Suppressor macrophage treated with lipopolysaccharide for 1 hour (primary cell): Measurements from ENCODE around the gene METTL27.

Experiments used
- DNase-seq, 3 donors: peaks; one replicate each; pipeline ENCODE4 v3.0.0-alpha.2; 2020 to 2022

Gene METTL27

DNA sequence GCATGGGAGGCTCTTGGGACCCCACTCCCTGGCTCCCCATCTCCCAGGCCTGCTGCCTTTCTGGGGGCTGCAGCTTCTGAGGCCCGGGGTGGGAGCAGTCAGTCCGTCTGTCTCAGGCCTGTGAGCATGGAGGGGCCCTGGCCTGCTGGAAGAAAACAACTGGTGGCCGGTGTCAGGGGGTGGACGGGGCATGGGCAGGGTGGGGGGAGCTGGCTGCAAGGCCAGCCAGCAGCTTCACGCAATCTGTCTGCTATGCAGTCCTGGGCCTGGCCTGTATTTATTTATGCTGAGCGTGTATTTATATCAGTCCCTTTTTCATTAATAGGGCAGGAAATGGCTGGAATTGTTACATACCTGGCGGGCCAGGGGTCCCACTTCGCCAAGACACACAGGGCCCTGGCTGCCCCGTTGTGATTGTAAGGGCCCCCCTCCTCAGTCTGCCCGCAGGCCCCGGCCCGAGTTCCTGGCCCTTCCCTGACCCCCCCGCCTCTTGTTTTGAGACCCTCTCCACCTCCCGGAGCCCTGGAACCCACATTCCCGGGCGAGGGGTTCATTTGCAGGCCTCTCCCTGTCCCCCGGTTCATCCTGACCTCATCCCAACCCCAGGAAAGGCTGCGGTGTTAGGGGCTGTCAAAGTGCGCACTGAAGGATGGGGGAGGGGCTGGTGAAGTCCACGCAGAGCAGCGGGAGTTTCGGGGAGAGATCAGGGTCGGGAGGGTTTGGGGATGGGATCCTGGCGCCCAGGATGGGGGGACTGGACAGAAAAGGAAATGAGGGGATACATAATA is 26.9 kb upstream of the METTL27 start:
- DNase-seq, result no peak

DNA sequence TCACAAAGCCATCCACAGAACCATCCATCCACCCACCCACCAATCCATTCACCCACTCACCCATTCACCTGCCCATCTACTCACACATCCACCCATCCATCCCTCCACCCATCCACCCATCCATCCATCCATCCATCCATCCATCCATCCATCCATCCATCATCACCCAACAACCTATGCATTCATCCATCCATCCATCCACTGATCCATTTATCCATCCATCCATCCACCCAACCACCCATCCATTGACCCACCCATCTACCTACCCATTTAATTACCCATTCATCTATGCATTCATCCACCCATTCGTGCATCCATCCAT is 24.1 kb upstream of the METTL27 start:
- no peak for DNase-seq

DNA sequence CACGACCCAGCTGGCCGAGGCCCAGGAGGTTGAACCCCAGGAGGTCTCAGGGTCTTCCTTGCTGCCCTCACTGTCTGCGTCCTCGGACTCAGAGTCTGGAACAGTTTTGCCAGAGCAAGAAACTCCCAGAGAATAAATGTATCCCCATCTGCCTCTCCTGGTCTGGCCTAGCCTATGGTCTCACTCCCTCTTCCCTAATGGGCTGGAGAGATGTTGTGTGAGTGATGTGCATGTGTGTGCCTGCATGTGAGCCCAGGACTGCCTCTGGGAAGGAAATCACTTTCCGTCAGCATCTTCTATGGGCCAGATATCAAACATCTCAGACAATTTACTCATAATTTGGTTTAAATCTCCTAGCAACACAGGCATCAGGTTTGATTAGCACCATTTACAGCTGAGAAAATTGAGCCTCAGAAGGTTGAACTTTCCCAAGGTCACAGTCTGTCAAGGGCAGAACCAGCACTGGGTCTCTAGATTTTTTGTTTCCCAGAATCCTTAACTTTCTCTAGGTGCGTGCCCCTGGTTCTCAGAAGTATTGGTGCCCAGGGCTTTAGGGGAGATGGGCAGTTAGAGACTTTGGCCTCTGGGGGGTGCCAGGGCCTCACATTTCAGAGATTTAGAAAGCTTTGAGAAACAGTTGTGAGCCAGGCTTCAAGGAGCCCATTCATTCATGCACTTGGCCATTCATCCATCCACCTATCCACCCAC is 23.6 kb upstream of the METTL27 start:
- peak; percentile 74 to 81 (median 79) for DNase-seq

DNA sequence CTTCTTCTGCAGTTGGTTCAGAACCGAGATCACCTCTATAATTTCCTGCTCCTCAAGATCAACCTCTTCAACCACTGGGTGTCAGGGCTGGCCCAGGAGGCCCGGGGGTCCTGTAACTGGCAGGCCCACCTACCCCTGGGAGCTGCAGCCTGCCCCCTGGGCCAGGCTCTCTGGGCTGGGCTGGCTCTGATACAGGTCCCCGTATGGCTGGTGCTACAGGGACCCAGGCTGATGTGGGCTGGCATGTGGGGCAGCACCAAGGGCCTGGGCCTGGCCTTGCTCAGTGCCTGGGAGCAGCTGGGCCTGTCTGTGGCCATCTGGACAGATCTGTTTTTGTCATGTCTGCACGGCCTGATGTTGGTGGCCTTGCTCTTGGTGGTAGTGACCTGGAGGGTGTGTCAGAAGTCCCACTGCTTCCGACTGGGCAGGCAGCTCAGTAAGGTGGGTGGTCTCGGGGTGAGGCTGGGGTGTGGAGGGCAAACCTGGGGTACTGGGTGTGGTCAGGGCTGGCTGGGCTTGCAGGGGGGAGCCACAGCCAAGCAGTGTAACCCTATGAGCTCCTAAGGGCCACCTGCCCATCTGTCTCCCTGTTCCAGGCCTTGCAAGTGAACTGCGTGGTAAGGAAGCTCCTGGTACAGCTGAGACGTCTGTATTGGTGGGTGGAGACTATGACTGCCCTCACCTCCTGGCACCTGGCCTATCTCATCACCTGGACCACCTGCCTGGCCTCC is 22.8 kb upstream of the METTL27 start:
- DNase-seq, result no peak

DNA sequence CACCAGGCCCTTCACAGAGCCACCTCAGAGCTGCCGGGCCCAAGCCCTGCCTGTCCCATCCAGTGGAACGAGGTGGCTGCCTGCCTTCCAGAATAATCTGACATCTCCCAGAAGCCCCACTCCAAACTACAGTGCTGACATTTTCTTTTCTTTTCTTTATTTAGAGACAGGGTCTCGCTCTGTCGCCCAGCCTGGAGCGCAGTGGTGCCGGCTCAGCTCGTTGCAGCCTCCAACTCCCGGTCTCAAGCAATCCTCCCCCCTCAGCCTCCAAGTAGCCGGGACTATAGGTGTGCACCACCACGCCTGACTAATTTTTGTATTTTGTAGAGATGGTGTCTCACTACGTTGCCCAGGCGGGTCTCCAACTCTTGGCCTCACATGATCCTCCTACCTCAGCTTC is 19.0 kb upstream of the METTL27 start:
- no peak for DNase-seq

DNA sequence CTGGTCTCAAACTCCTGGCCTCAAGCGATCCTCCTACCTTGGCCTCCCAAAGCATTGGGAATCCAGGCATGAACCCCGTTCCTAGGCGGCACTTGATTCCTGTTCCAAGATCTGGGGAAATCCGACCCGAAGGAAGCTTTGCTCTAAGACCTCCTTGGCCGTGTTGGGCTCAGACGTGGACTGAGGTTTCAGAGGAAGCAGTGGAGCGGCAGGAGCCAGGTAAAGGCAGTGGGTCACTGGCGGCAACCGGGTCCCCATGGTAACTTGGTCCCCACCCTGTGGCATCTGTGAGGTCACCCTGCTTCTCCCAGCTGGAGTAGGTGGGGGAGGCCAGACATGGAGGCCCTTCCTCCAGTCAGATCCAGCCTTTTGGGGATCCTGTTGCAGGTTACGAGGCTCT is 18.5 kb upstream of the METTL27 start, which contains the start of gene TMEM270:
TSS of gene TMEM270 (plus strand) at position 301 of the 400 bp plus-strand sequence. CDS start at position 337, 36 bp downstream.
- DNase-seq, result no peak

DNA sequence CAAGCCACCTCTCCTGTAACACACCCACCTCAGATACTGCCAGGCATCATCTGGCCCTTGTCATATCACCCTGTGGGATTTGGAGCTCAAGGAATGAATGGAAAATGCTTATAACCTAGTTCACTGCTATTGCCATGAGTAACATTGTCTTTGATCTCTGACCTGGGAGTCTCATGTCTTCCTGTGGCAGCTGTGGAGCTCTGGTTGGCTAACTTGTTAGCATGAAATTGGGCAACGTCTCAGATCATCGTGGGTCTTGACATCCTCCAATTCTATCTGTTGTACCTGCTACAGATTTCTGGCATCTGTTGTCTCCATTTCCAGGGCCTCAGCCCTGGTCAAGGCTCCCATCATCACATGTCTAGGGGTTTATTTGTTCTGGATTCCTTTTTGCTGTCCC is 16.5 kb upstream of the METTL27 start:
- no peak for DNase-seq

DNA sequence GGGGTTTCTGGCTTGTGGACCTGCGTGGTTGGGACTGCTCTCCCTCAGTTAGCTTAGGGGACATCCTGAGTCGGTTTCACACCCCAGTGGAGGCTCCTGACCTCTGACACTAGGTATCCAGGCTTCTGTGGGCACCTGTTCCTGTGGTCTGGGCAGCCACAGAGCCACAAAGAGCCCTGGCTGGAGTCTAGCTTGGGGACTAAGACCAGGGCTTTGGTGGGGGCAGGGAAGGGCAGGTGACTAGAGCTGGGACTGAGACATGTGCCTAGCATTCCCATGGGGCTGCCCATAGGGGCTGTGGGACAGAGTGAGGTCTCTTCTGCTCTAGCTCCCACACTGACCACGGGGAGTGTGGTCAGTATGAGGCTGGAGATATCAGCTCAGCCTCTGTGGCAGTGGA is 14.6 kb upstream of the METTL27 start:
- DNase-seq, result no peak

DNA sequence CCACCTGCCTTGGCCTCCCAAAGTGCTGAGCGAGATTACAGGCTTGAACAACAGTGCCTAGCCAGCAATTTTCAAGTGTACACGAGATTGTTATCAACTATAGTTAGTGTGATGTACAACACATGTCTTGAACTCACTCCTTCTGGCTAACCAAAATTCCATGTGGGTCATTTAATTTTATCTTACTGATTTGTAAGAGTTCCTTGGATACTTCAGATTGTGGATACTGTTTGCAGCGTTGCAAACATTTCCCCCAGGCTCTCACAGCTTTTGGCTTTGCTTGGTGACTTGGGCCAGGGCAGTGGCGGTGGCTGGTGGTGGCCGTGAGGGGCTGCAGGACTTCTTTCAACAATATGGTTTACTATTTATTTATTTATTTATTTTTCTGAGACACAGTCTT is 10.2 kb upstream of the METTL27 start:
- no peak for DNase-seq

DNA sequence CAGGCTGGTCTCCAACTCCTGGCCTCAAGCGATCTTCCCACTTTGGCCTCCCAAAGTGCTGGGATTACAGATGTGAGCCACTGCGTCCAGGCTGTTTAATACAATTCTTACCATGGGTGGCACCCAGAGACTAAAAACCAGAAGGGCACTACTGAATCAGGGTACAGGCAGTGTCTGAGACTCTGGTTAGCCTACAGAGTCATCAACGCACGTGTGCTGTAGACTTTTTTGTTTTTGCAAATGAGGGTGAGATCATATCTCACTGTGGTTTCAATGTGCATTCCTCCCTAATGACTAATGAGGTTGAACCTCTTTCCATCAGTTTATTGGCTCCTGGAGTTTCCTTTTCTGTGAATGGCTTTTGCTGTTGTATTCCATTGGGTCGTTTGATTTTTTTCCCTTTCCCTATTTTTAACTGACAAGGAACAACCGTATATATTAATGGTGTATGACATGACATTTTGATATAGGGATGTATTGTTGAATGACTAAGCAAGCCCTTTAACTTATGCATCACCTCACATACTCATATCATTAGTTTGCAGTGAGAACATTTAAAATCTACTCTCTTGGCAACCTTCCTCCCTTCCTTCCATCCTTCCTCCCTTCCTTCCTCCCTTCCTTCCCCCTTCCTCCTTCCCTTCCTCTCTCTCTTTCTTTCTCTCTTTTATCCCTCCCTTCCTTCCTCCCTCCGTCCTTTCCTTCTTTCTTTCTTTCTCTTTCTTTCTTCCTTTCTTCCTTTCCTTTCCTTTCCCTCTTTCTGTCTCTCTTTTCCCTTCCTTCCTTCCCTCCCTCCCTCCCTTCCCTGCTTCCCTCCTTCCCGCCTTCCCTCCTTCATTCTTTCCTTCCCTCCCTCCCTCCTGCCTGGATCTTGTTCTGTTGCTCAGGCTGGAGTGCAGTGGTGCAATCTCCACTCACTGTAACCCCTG is 9.4 kb upstream of the METTL27 start:
- DNase-seq, result peak; percentile 83 to 97 (median 90)

DNA sequence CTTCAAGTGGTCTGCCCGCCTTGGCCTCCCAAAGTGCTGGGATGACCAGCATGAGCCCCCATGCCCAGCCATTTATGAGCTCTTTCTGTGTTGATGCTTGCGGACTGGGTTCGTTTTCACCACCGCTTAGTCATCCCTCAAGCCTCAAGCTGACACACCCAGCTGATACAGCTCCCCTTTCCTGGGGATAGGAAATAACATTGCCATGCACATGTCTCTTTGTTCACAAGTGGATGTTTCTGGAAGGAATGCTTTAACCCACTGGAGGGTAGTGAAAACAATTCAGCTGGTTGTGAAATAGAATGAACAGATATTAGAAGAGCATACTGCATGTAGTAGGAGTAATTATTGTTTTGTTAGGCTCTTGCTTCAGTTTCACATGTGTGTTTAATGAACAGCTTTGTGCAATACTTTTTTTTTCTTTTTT is 8.5 kb upstream of the METTL27 start:
- DNase-seq, result peak; percentile 72 to 82 (median 81)

DNA sequence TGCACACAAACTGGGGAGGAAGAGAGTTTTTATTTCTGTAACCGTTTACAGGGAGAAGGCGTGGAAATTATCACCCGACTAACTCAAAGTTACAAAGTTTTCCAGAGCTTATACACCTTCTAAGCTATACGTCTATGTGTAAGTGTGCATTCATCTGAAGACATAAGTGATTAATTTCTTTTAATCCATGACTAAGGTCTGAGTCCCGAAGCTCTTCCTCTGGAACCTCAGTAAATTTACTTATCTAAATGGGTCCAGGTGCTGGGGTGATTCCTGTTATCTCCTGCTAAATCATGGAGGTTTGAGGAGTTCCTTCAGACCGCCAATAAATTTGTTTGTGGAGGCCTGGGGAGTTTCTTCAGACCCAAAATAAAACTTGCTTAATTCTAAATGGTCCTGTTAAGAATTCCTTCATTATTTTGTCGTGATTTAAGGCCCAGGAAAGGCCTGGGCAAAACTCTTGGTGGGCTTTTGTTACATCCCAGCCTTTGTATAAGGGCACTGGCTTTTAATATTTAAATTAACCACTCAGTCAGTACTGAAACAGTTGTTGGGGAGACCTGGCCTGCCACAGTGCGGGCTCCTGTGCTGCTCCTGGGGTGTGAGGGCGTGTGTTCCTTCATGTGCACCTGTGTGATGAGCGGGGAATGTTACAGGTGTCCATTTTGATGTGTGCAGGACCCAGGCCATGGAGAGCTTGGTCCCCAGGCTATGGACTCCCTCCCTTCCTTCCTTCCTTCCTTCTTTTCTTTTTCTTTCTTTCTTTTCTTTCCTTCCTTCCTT is 5.8 kb upstream of the METTL27 start:
- no peak for DNase-seq

DNA sequence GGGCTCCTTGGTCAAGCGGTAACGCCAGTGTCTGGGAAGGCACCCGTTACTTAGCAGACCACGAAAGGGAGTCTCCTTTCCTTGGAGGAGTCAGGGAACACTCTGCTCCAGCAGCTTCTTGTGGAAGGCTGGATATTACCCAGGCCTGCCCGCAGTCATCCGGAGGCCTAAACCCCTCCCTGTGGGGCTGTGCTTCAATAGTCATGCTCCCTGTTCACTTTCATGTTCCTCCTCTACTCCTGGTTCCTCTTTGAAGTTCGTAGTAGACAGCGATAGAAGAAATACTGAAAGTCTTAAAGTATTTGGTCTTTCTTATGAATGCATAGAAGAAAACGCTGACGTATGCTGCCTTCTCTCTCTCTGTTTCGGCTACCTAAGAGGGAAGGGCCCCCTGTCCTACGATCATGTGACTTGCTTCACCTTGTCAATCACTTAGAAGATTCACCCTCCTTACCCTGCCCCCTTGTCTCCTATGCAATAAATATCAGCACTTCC is 3.4 kb upstream of the METTL27 start:
- DNase-seq, result peak; percentile 85 to 90 (median 85)

DNA sequence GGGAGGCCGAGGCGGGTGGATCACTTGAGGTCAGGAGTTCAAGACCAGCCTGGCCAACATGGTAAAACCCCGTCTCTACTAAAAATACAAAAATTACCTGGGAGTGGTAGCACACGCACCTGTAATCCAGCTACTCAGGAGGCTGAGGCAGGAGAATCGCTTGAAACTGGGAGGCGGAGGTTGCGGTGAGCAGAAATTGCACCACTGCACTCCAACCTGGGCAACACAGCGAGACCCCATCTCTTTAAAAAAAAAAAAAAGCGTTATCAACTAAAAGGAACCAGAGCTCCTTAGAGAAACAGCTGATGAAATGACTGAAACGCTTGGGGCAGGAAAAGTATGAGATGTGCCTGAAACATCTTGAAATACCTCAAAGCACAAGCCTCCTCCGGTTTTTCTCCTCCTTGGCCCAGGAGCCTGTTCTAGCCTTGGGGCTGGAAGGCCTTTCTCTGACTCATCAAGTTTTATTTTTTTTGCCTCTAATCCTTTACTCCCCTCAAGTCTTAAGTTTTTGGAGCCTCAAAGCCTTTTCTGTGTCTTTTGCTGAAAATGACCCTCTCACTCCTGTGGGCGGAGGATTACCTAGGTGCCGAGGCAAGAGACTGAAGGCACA is 2.6 kb upstream of the METTL27 start:
- DNase-seq, result peak in 1 of 3 donors; percentile 33

DNA sequence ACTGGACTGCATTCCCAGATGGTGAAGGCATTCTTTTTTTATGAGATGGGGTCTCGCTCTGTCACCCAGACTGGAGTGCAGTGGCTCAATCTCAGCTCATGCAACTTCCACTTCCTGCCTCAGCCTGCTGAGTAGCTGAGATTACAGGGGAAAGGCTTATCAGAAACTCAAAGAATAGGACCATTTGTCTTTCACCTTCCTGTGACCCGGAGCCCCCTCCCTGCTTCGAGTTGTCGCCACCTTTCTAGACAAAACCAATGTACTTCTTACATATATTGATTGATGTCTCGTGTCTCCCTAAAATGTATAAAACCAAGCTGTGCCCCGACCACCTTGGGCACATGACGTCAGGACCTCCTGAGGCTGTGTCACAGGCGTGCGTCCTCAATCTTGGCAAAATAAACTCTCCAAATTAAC is 1.8 kb upstream of the METTL27 start:
- DNase-seq, result peak in 2 of 3 donors; percentile 17 to 25

DNA sequence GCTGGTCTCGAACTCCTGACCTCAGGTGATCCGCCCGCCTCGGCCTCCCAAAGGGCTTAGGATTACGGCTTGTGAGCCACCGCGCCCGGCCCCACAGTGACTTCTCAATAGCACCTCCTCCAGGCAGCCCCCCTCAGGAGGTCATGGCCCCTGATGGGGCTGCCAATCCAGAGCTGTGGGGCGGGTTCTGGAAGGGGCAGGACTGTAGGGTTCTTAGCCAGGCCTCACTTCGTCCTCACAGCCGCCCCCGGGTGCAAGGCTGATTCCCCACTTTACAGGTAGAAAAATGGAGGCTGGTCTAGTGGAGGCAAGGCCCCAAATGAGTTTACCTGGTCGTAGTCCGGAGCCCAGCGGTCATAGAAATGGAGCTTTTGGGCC is 638 bp downstream of the METTL27 start:
- DNase-seq, result no peak

DNA sequence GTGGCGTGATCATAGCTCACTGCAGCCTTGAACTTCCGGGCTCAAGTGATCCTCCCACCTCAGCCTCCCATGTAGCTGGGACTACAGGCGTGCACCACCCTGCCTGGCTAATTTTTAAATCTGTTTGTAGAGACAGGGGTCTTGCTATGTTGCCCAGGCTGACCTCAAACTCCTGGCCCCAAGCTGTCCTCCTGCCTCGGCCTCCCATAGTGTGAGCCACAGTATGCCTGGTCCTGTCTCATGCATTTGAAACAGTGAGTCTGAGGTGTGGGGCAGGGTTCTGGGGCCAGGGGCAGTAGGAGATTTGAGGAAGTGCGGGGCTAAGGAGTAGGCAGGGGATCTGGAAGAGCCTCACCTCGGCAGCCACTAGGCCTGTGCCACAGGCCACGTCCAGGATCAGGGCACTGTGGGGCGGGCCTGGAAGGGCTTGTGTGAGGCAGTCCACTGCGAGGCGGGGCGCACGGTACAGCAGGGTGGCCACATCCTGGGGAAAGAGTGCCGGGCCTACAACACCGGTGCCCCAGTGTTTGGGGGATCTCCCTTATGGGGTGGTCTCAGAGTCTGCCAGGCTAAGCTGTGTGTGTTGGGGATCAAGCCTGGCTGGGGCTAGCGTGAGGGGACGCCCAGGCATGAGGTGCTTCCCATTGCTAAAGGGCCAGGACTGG is 1.5 kb downstream of the METTL27 start:
- DNase-seq, result no peak

DNA sequence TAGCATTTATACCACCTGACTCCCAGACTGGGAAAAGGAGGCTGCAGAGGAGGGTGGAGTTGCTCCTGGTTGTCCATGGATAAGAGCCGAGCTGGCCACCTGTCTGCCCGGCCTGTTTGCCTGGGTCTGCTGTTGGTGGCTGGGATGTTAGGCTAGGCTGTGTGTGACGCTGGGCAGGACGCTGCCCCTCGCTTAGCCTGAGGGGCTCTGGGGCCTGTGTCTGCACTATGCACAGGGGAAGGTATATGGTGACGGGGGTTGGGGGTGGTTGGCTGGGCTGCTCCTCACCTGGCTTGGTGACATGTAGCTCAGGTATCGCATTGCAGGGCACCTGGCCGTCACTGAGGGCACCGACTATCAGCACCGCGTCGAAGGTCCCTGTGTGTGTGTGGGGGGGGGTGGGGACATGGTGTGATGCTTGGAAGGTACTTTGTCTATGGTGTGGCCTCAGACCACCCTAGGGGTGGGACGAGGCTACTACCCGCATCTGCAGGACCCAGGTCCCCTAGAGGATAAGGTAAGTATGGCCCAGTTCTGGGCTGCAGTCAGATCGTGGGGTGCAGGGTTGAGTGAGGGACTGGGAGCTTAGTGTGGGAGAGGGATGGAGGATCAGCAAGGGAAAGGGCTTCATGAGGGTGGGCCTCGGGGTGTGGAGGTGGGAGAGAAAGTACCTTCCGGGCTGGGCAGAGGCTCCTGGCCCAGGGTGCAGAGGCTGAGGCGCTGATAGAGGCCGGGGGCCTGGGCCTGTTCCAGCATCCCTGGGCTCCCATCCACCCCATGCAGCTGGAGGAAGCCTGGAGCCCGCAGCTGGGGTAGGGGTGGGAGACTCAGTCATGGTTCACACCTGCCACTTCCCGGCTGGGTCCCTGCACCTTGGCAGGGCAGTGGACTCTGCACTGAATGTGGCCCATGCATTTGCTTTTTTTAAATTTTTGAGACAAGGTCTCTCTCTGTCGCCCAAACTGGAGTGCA is 2.3 kb downstream of the METTL27 start:
- no peak for DNase-seq

DNA sequence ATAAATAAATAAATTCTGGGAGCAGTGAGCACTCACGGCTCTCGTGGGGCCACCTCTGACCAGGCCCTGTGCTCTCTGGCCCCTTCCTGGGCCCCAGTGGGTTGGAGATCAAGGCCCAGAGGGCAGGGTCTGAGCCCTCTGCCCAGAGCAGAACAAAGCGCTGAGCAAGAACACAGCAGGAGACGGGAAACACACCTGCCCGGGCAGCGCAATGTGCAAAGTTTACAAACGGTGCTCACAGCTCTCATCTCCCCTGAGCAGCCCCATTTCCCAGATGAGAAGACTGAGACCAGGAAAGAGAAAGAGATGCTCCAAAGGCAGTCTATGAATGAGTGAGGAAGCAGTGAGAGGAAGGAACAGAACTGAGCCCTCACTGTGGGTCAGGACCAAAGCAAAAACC is 3.0 kb downstream of the METTL27 start:
- no peak for DNase-seq
